OCI-LY1 (cell line): ENCODE data around the gene METAP1D.

Experiments
- H2AFZ ChIP-seq: fragments of 200-600 bp; sonication (generic), shearing (Covaris generic); 2 replicates; pipeline ENCODE4 v1.6.0; 2014; ENCODE audit warnings: antibody characterized with exemption, mild to moderate bottlenecking, low read length
- H3F3A ChIP-seq: fragments of 200-600 bp; sonication (generic), shearing (Covaris generic); 2 replicates; pipeline ENCODE4 v1.6.0; 2014; ENCODE audit warnings: mild to moderate bottlenecking, antibody characterized with exemption, low read length, moderate library complexity; ENCODE audit not compliant: insufficient read depth
- H3K27ac ChIP-seq: fragments of 200-600 bp; sonication (generic); 2 replicates; pipeline ENCODE4 v1.5.1; 2014; ENCODE audit warnings: low read length, mixed run types, mild to moderate bottlenecking, low read depth; ENCODE audit not compliant: poor library complexity, severe bottlenecking
- H3K27me3 ChIP-seq: fragments of 200-600 bp; sonication (generic); 2 replicates; pipeline ENCODE4 v1.6.0; 2014; ENCODE audit warnings: antibody characterized with exemption, mild to moderate bottlenecking, low read length, moderate library complexity; ENCODE audit not compliant: insufficient read depth
- H3K36me3 ChIP-seq: fragments of 200-600 bp; sonication (generic); 2 replicates; pipeline ENCODE4 v1.6.1; 2014; ENCODE audit warnings: mild to moderate bottlenecking, antibody characterized with exemption, low read length, moderate library complexity, mixed read lengths; ENCODE audit not compliant: insufficient read depth
- H3K4me1 ChIP-seq: fragments of 200-600 bp; sonication (generic); 2 replicates; pipeline ENCODE4 v1.5.1; 2014; ENCODE audit warnings: mild to moderate bottlenecking, low read length, moderate library complexity; ENCODE audit not compliant: insufficient read depth, severe bottlenecking
- H3K4me2 ChIP-seq: fragments of 200-600 bp; sonication (generic), shearing (Covaris generic); 2 replicates; pipeline ENCODE4 v1.6.1; 2014; ENCODE audit warnings: low read length
- H3K4me3 ChIP-seq: fragments of 200-600 bp; sonication (generic); 2 replicates; pipeline ENCODE4 v1.5.1; 2014; ENCODE audit warnings: low read length, low read depth, mild to moderate bottlenecking, mixed read lengths; ENCODE audit not compliant: poor library complexity, severe bottlenecking
- H3K79me2 ChIP-seq: fragments of 200-600 bp; shearing (Covaris generic); 2 replicates; pipeline ENCODE4 v1.6.1; 2016; ENCODE audit warnings: mixed run types, low read length, mixed read lengths; ENCODE audit not compliant: insufficient read depth
- H3K9ac ChIP-seq: fragments of 200-600 bp; sonication (generic), shearing (Covaris generic); 2 replicates; pipeline ENCODE4 v1.6.1; 2014; ENCODE audit warnings: mild to moderate bottlenecking, low read length, mixed read lengths
- H3K9me2 ChIP-seq: fragments of 200-600 bp; sonication (generic), shearing (Covaris generic); 2 replicates; pipeline ENCODE4 v1.6.1; 2014; ENCODE audit warnings: low read depth, mild to moderate bottlenecking, low read length, mixed read lengths
- H3K9me3 ChIP-seq: fragments of 200-600 bp; shearing (Covaris generic); 2 replicates; pipeline ENCODE4 v1.6.1; 2014; ENCODE audit warnings: low read length, mixed read lengths
- H4K20me1 ChIP-seq: fragments of 200-600 bp; sonication (generic), shearing (Covaris generic); 2 replicates; pipeline ENCODE4 v1.6.0; 2016; ENCODE audit warnings: mild to moderate bottlenecking, low read length; ENCODE audit not compliant: insufficient read depth
- CTCF ChIP-seq: fragments of 200-600 bp; sonication (generic), shearing (Covaris generic); IDR thresholded peaks from 2 replicates; pipeline ENCODE4 v1.5.1; 2017; ENCODE audit warnings: mild to moderate bottlenecking, antibody characterized with exemption, low read length, moderate library complexity, mixed read lengths
- EZH2 ChIP-seq: fragments of 200-600 bp; sonication (generic), shearing (Covaris generic); IDR thresholded peaks from 2 replicates; pipeline ENCODE4 v1.8.0; 2017; ENCODE audit warnings: borderline replicate concordance, mixed run types, mild to moderate bottlenecking, antibody characterized with exemption, low read length, moderate library complexity, mixed read lengths

Gene METAP1D

GRCh38 chr2:171999161-171999560 lies 592 bp upstream of the METAP1D start:
- Histone ChIP-seq H3K4me2 (peak overlapping the region; percentile 79), H3K9me2 (no peaks in the 10 kb centered on the region), H3K79me2 (no peaks in the 10 kb centered on the region), H3K9ac (peak overlapping the region; percentile 69), H3F3A (no peaks in the 10 kb centered on the region), H2AFZ (peak overlapping the region; percentile 88), H3K4me3 (peak overlapping the region; percentile 66), H4K20me1 (no peaks in the 10 kb centered on the region), H3K27ac (no peak overlapping the region), H3K27me3 (no peaks in the 10 kb centered on the region), H3K4me1 (peaks cover 22% of the 10 kb centered on the region), H3K9me3 (no peaks in the 10 kb centered on the region), H3K36me3 (no peaks in the 10 kb centered on the region)
- TF ChIP-seq CTCF: no peak
- TF ChIP-seq EZH2: no peak

- Histone ChIP-seq H3K27ac (peak overlapping the region; percentile 41), H3K9ac (peak overlapping the region; percentile 69), H4K20me1 (no peaks in the 10 kb centered on the region), H3K4me3 (peak overlapping the region; percentile 66), H3K9me2 (no peaks in the 10 kb centered on the region), H3K4me1 (peaks cover 22% of the 10 kb centered on the region), H2AFZ (peak overlapping the region; percentile 38), H3K79me2 (no peaks in the 10 kb centered on the region), H3K36me3 (no peaks in the 10 kb centered on the region), H3F3A (no peaks in the 10 kb centered on the region), H3K4me2 (peak overlapping the region; percentile 79), H3K9me3 (no peaks in the 10 kb centered on the region), H3K27me3 (no peaks in the 10 kb centered on the region)
- TF ChIP-seq CTCF (no peak), EZH2 (no peak)
Observed at GRCh38 chr2:172000696-172001361, 1.1 kb downstream of the METAP1D start.

- no peak overlapping the region for H3K27ac ChIP-seq
- no peaks in the 10 kb centered on the region for H3K79me2 ChIP-seq
Observed at GRCh38 chr2:172007372-172007771, 7.6 kb downstream of the METAP1D start.

More at GRCh38 chr2:172007372-172007771, 7.6 kb downstream of the METAP1D start:
- no peaks in the 10 kb centered on the region for H4K20me1 ChIP-seq
- no peaks in the 10 kb centered on the region for H3K27me3 ChIP-seq
- H2AFZ ChIP-seq: no peak overlapping the region
- TF ChIP-seq CTCF (no peak), EZH2 (no peak)
- H3K9me3 ChIP-seq: no peaks in the 10 kb centered on the region
- H3K4me2 ChIP-seq: no peak overlapping the region
- H3K9ac ChIP-seq: no peak overlapping the region
- H3F3A ChIP-seq: no peaks in the 10 kb centered on the region
- H3K9me2 ChIP-seq: no peaks in the 10 kb centered on the region
- H3K4me1 ChIP-seq: no peaks in the 10 kb centered on the region
- no peaks in the 10 kb centered on the region for H3K36me3 ChIP-seq
- no peak overlapping the region for H3K4me3 ChIP-seq
